B cell (primary cell): ENCODE data around the gene TIGD6. TPM values are rescaled to one million over a fixed set of nuclear protein-coding genes. Genes with fewer than 3 reads are reported as not detected.

Source experiments
- ATAC-seq: fragments of 200-7000 bp; cut with Tn5 transposase; one replicate; pipeline ENCODE4 v1.10.0; 2021; ENCODE audit warnings: low read depth, mild to moderate bottlenecking, moderate number of reproducible peaks, moderate library complexity
- CTCF ChIA-PET: fragments of 350-600 bp; sonication (Branson Sonifier 250); formaldehyde crosslinking; loops from one replicate; lab custom pipeline; 2021; ENCODE audit warnings: antibody characterized with exemption, inconsistent platforms; lab: Charles Lee
- POLR2A ChIA-PET: fragments of 350-600 bp; sonication (Branson Sonifier 250); formaldehyde crosslinking; loops from one replicate; lab custom pipeline; 2021; ENCODE audit warnings: antibody characterized with exemption; lab: Charles Lee
- DNase-seq: peaks from one replicate; pipeline ENCODE4 v3.0.0; 2013
- H2AFZ ChIP-seq: 2 replicates; pipeline ENCODE4 v1.6.1; 2012; ENCODE audit warnings: mild to moderate bottlenecking, low read depth, low read length; ENCODE audit not compliant: insufficient read depth, poor library complexity, severe bottlenecking
- H3K27ac ChIP-seq, 2 donors: 1 replicate in 1 of 2; 2 replicates in 1 of 2; pipeline ENCODE4 v1.5.1; 2012 to 2013; ENCODE audit warnings: low read length in 2 of 2, mild to moderate bottlenecking in 2 of 2, moderate library complexity in 1 of 2
- H3K27me3 ChIP-seq, 4 experiments: fragments of 200-600 bp in 1 of 4; sonication (generic) in 1 of 4; replicated peaks in 1 of 4; 1 replicate in 2 of 4; 2 replicates in 2 of 4; pipeline versions ENCODE4 v1.6.1 to v1.7.0; 2013 to 2016; ENCODE audit warnings: low read length in 3 of 4, mild to moderate bottlenecking in 2 of 4, mixed read lengths in 1 of 4, moderate library complexity in 1 of 4; ENCODE audit not compliant: insufficient read depth in 4 of 4, control insufficient read depth in 3 of 4; ENCODE audit errors: control extremely low read depth in 1 of 4
- H3K36me3 ChIP-seq, 2 experiments: replicated peaks in 1 of 2; 1 replicate in 1 of 2; 2 replicates in 1 of 2; pipeline versions ENCODE4 v1.6.1 to v1.7.1; 2013; ENCODE audit warnings: low read length in 1 of 2; ENCODE audit not compliant: insufficient read depth in 2 of 2, control insufficient read depth in 1 of 2; ENCODE audit errors: control extremely low read depth in 1 of 2, extremely low read depth in 1 of 2
- H3K4me1 ChIP-seq, 2 donors: fragments of 200-600 bp in 1 of 2; sonication (generic) in 1 of 2; 1 replicate in 1 of 2; 2 replicates in 1 of 2; pipeline versions ENCODE4 v1.5.1 to v1.6.1; 2013 to 2017; ENCODE audit warnings: low read length in 2 of 2; ENCODE audit not compliant: control insufficient read depth in 2 of 2, insufficient read depth in 2 of 2
- H3K4me2 ChIP-seq: replicated peaks from 2 replicates; pipeline ENCODE3; 2012; ENCODE audit warnings: mild to moderate bottlenecking, low read depth, low read length; ENCODE audit not compliant: poor library complexity, severe bottlenecking
- H3K4me3 ChIP-seq, 5 experiments: fragments of 200-600 bp in 1 of 5; sonication (generic) in 1 of 5; 1 replicate in 3 of 5; 2 replicates in 2 of 5; pipeline versions ENCODE4 v1.5.1 to v1.7.0; 2011 to 2016; ENCODE audit warnings: low read length in 4 of 5, mild to moderate bottlenecking in 4 of 5, low read depth in 2 of 5, control low read depth in 1 of 5, moderate library complexity in 1 of 5; ENCODE audit not compliant: insufficient read depth in 1 of 5; ENCODE audit errors: control extremely low read depth in 1 of 5, extremely low read depth in 1 of 5
- H3K79me2 ChIP-seq: fragments of 200-600 bp; sonication (generic); one replicate; pipeline ENCODE4 v1.6.0; 2016; ENCODE audit warnings: low read length; ENCODE audit not compliant: control insufficient read depth, insufficient read depth
- H3K9ac ChIP-seq: fragments of 200-600 bp; sonication (generic); 2 replicates; pipeline ENCODE4 v1.6.1; 2017; ENCODE audit warnings: mild to moderate bottlenecking, low read length, moderate library complexity
- H3K9me3 ChIP-seq, 3 donors: one replicate each; pipeline versions ENCODE4 v1.6.1 to v1.7.1; 2013; ENCODE audit warnings: low read length in 2 of 3; ENCODE audit not compliant: control insufficient read depth in 2 of 3, insufficient read depth in 1 of 3; ENCODE audit errors: control extremely low read depth in 1 of 3
- H4K20me1 ChIP-seq: 2 replicates; pipeline ENCODE4 v1.6.0; 2012; ENCODE audit warnings: mild to moderate bottlenecking, low read length; ENCODE audit not compliant: insufficient read depth, control insufficient read depth, poor library complexity, severe bottlenecking
- H3K27ac Mint-ChIP-seq: one replicate; pipeline ENCODE4 v1.8.0; 2021; ENCODE audit warnings: mixed read lengths
- H3K27me3 Mint-ChIP-seq: one replicate; pipeline ENCODE4 v1.8.0; 2021; ENCODE audit warnings: mixed read lengths
- H3K4me1 Mint-ChIP-seq: one replicate; pipeline ENCODE4 v1.8.0; 2021; ENCODE audit warnings: mixed read lengths
- H3K4me3 Mint-ChIP-seq: one replicate; pipeline ENCODE4 v1.8.0; 2021; ENCODE audit warnings: mixed read lengths
- H3K9me3 Mint-ChIP-seq: one replicate; pipeline ENCODE4 v1.8.0; 2022; ENCODE audit warnings: mixed read lengths; ENCODE audit not compliant: insufficient read depth
- EZH2 ChIP-seq: IDR thresholded peaks from 2 replicates; pipeline ENCODE4 v1.6.1; 2012; ENCODE audit warnings: borderline replicate concordance, low read depth, mild to moderate bottlenecking, moderate library complexity, low read length; ENCODE audit not compliant: insufficient read depth, poor library complexity, severe bottlenecking
- WGBS: methylation state at CpG from one replicate; pipeline ENCODE4 v1.1.5; 2013; ENCODE audit warnings: missing lambda C conversion rate; ENCODE audit not compliant: insufficient coverage; 5-methylcytosine and 5-hydroxymethylcytosine counted together
- intact Hi-C: fragments of 100-400 bp; cut with micrococcal nuclease; formaldehyde crosslinking; loops from one replicate; pipeline ENCODE4 v1.10.0; 2022
- polyA plus RNA-seq: library from polyadenylated mRNA; depleted of rRNA; stranded (reverse); fragments of >200 nt; gene quantifications from 2 replicates; pipeline ENCODE4 v1.2.3, GENCODE V29; 2012
- total RNA-seq, 2 donors: library from RNA; stranded (reverse); fragments of 120-200 nt in 1 of 2; gene quantifications; 1 replicate in 1 of 2; 2 replicates in 1 of 2; pipeline versions ENCODE4 v1.2.3 to v1.2.4, GENCODE V29; 2013 to 2022
- TF ChIP-seq, protein P1 (sequence below): fragments of 200-600 bp; IDR thresholded peaks from one replicate; pipeline ENCODE4 v1.8.0; 2022; ENCODE audit warnings: antibody characterized with exemption, mild to moderate bottlenecking

Gene TIGD6
- total and polyA plus RNA-seq, 2 donors (not counting 1 experiment from before 2014, with no cell fraction given), result 2.1 to 5.4 TPM

DNA sequence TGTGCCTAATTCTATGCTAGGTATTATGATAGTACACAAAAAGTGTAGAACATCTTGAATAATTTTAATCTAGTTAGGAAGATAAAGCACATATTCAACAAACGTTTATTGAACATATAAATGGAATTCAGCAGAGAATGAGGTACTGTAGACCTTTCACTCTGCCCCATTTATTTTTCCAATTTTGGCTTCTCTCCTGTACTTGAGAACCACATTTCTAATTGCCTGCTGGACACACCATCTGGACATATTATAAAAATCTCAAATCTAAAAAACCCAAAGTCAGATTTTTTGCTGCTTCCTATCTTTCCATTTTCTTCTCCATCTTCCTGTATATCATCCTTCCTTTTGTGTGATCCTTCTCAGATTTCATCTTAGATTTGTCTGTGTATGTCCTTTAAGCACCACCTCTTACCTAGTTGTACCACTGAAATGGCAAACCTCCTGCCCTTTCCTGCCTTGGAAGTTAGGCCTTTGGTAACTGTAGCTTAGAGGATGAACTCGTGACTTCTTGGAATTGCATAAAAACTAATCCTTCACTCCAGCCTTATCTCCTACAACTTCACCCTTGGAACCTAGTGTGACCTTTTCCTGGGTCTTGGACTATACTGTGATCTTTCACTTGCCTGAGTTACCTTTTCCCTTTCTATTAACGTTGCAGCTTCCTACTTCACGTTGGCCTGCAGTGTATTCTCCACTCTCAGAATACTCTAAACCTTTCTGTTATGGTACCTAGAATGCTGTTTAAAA lies 31.1 kb downstream of the TIGD6 start:
- H3K27me3 ChIP-seq, result no peaks in the 10 kb centered on the region
- no peak overlapping the region for H2AFZ ChIP-seq
- no peak for DNase-seq
- Mint-ChIP-seq H3K9me3 (no peaks in the 10 kb centered on the region), H3K4me1 (no peaks in the 10 kb centered on the region), H3K27me3 (no peaks in the 10 kb centered on the region), H3K27ac (no peak overlapping the region), H3K4me3 (no peak overlapping the region)
- ChIA-PET CTCF (interaction anchor here (0.6 to 1.8 kb wide), 4 partner anchors 21 to 732 kb away, joined by 3 to 5 read pairs (median 4); no protein-coding TSS in a partner anchor), POLR2A (no interaction called here)
- no peaks in the 10 kb centered on the region for H4K20me1 ChIP-seq
- peaks cover 14% of the 10 kb centered on the region for H3K79me2 ChIP-seq
- H3K9ac ChIP-seq, result no peak overlapping the region
- H3K4me3 ChIP-seq, result no peak overlapping the region
- ATAC-seq, result no peak
- H3K27ac ChIP-seq, result no peak overlapping the region
- no peaks in the 10 kb centered on the region for H3K4me1 ChIP-seq
- no peaks in the 10 kb centered on the region for H3K36me3 ChIP-seq
- 83% methylated on average over 1 of the region's 4 CpGs for WGBS
- no peaks in the 10 kb centered on the region for H3K9me3 ChIP-seq
- intact Hi-C loops, result loop anchor here (10.0 kb wide), 1 partner anchor 1285 kb away; the partner anchor contains the start of gene GM2A
- TF ChIP-seq, protein P1, sequence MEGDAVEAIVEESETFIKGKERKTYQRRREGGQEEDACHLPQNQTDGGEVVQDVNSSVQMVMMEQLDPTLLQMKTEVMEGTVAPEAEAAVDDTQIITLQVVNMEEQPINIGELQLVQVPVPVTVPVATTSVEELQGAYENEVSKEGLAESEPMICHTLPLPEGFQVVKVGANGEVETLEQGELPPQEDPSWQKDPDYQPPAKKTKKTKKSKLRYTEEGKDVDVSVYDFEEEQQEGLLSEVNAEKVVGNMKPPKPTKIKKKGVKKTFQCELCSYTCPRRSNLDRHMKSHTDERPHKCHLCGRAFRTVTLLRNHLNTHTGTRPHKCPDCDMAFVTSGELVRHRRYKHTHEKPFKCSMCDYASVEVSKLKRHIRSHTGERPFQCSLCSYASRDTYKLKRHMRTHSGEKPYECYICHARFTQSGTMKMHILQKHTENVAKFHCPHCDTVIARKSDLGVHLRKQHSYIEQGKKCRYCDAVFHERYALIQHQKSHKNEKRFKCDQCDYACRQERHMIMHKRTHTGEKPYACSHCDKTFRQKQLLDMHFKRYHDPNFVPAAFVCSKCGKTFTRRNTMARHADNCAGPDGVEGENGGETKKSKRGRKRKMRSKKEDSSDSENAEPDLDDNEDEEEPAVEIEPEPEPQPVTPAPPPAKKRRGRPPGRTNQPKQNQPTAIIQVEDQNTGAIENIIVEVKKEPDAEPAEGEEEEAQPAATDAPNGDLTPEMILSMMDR, result no peak
- no peak for TF ChIP-seq EZH2
- H3K4me2 ChIP-seq, result no peak overlapping the region

DNA sequence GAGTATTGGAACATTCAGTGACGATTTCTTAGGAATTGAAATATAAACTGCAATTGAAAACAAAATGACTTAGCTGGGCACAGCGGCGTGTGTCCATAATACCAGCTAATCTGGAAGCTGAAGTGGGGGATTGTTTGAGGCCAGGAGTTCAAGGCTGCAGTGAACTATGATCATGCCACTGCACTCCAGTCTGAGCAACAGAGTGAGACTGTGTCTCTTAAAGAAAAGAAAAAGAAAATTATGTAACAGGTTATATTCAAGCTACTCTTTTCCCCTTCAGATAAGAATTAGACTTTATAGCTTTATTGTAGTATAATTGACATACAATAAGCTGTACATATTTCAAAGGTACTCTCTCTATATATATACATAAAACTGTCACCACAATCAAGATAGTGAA lies 33.5 kb downstream of the TIGD6 start:
- H2AFZ ChIP-seq, result no peak overlapping the region
- DNase-seq, result no peak
- no peaks in the 10 kb centered on the region for H3K9me3 ChIP-seq
- 95% methylated on average over 3 of the region's 3 CpGs for WGBS
- Mint-ChIP-seq H3K4me1 (peaks cover 3% of the 10 kb centered on the region), H3K9me3 (no peaks in the 10 kb centered on the region), H3K27ac (no peak overlapping the region), H3K27me3 (no peaks in the 10 kb centered on the region), H3K4me3 (no peak overlapping the region)
- no peak overlapping the region for H3K9ac ChIP-seq
- TF ChIP-seq EZH2, result no peak
- TF ChIP-seq, protein P1, result no peak
- H3K4me2 ChIP-seq, result no peak overlapping the region
- ChIA-PET POLR2A (no interaction called here), CTCF (interaction anchor here (0.8 to 1.0 kb wide), 3 partner anchors 8 to 24 kb away, joined by 3 to 5 read pairs (median 3); no protein-coding TSS in a partner anchor)
- no peak overlapping the region for H3K27ac ChIP-seq
- no peaks in the 10 kb centered on the region for H3K27me3 ChIP-seq
- ATAC-seq, result no peak
- H3K4me3 ChIP-seq, result no peak overlapping the region
- intact Hi-C loops, result loop anchor here (10.0 kb wide), 1 partner anchor 1288 kb away; the partner anchor contains the start of gene GM2A
- no peaks in the 10 kb centered on the region for H3K36me3 ChIP-seq
- peaks cover 21% of the 10 kb centered on the region for H3K79me2 ChIP-seq
- H4K20me1 ChIP-seq, result no peaks in the 10 kb centered on the region
- peaks cover 0 to under 1% of the 10 kb centered on the region in 2 donors for H3K4me1 ChIP-seq
